ENCODE measurements around the gene TMEM252. TPM values are rescaled to one million over a fixed set of nuclear protein-coding genes. Genes with fewer than 3 reads are reported as not detected.

Gene TMEM252
- total RNA-seq, 3 donors from 2014 or later, result not detected

- Histone ChIP-seq H3K27me3 (no peaks in the 10 kb centered on the region), H3K27ac (no peak overlapping the region), H3K9me3 (peaks cover 0 to 7% of the 10 kb centered on the region in 2 donors), H3K4me1 (no peaks in the 10 kb centered on the region), H3K4me3 (no peak overlapping the region), H3K36me3 (no peaks in the 10 kb centered on the region)
- no peak for DNase-seq (ENCODE audit: low spot score in 2 of 2)
- intact Hi-C loops (cut with DNase I; ENCODE audit: low total_unique reads), result no loop called here
- TF ChIP-seq POLR2A (IDR thresholded peaks at IDR 0.05) (no peak), CTCF (IDR thresholded peaks at IDR 0.05) (no peak), POLR2AphosphoS5 (IDR thresholded peaks at IDR 0.05) (no peak)
Measured at GRCh38 chr9:68548241-68548640, 7.6 kb upstream of the TMEM252 start.

GRCh38 chr9:68547417-68547816, 6.7 kb upstream of the TMEM252 start:
- TF ChIP-seq CTCF (IDR thresholded peaks at IDR 0.05), result no peak
- no peak for TF ChIP-seq POLR2A (IDR thresholded peaks at IDR 0.05)
- no peak for TF ChIP-seq POLR2AphosphoS5 (IDR thresholded peaks at IDR 0.05)
- Histone ChIP-seq H3K27me3 (no peaks in the 10 kb centered on the region), H3K9me3 (peaks cover 0 to 7% of the 10 kb centered on the region in 2 donors), H3K36me3 (no peaks in the 10 kb centered on the region), H3K27ac (no peak overlapping the region), H3K4me1 (no peaks in the 10 kb centered on the region), H3K4me3 (no peak overlapping the region)
- DNase-seq (ENCODE audit: low spot score in 2 of 2), result no peak
- intact Hi-C loops (cut with DNase I; ENCODE audit: low total_unique reads), result no loop called here

- Histone ChIP-seq H3K36me3 (no peaks in the 10 kb centered on the region), H3K27me3 (no peaks in the 10 kb centered on the region), H3K9me3 (peaks cover 0 to 7% of the 10 kb centered on the region in 2 donors), H3K27ac (peak overlapping the region in 1 of 2 donors; percentile 50), H3K4me3 (peak overlapping the region in 1 of 3 donors; percentile 6), H3K4me1 (no peaks in the 10 kb centered on the region)
- TF ChIP-seq POLR2AphosphoS5 (IDR thresholded peaks at IDR 0.05), result peak in 1 of 3 donors; percentile 14
- no peak for TF ChIP-seq CTCF (IDR thresholded peaks at IDR 0.05)
- no peak for DNase-seq (ENCODE audit: low spot score in 2 of 2)
- intact Hi-C loops (cut with DNase I; ENCODE audit: low total_unique reads), result no loop called here
Measured at GRCh38 chr9:68546596-68547390, 6.1 kb upstream of the TMEM252 start.

- Histone ChIP-seq H3K4me3 (no peak overlapping the region), H3K4me1 (no peaks in the 10 kb centered on the region), H3K36me3 (no peaks in the 10 kb centered on the region), H3K27me3 (no peaks in the 10 kb centered on the region), H3K27ac (no peak overlapping the region), H3K9me3 (peaks cover 0 to 7% of the 10 kb centered on the region in 2 donors)
- DNase-seq (ENCODE audit: low spot score in 2 of 2), result no peak
- intact Hi-C loops (cut with DNase I; ENCODE audit: low total_unique reads), result no loop called here
- no peak for TF ChIP-seq CTCF (IDR thresholded peaks at IDR 0.05)
- TF ChIP-seq POLR2A (IDR thresholded peaks at IDR 0.05), result no peak
- no peak for TF ChIP-seq POLR2AphosphoS5 (IDR thresholded peaks at IDR 0.05)
Measured at GRCh38 chr9:68545033-68545705, 4.5 kb upstream of the TMEM252 start.

- no peaks in the 10 kb centered on the region for H3K4me1 ChIP-seq
- DNase-seq (ENCODE audit: low spot score in 2 of 2), result no peak
- H3K4me3 ChIP-seq, result no peak overlapping the region
- no peaks in the 10 kb centered on the region for H3K9me3 ChIP-seq
- no peaks in the 10 kb centered on the region for H3K27me3 ChIP-seq
- TF ChIP-seq POLR2A (IDR thresholded peaks at IDR 0.05), result no peak
- no peak for TF ChIP-seq POLR2AphosphoS5 (IDR thresholded peaks at IDR 0.05)
- no peak for TF ChIP-seq CTCF (IDR thresholded peaks at IDR 0.05)
- intact Hi-C loops (cut with DNase I; ENCODE audit: low total_unique reads), result no loop called here
- H3K27ac ChIP-seq, result peak overlapping the region in 1 of 2 donors; percentile 25
- H3K36me3 ChIP-seq, result no peaks in the 10 kb centered on the region
Measured at GRCh38 chr9:68541568-68541967, 885 bp upstream of the TMEM252 start.
